Prostate gland (tissue), 2 donors: ENCODE measurements around the gene IL1RAPL2. TPM values are rescaled to one million over a fixed set of nuclear protein-coding genes. Genes with fewer than 3 reads are reported as not detected.
"Not testable (repeated sequence)": the region's sequence is repeated elsewhere in the genome, so short reads cannot be mapped to it uniquely, and the experiment has no call there.

Experiments used
- DNase-seq: peaks from one replicate; pipeline ENCODE4 v3.0.0-alpha.2; 2019; ENCODE audit warnings: low spot score
- H3K27ac ChIP-seq, 2 donors: fragments of 200-600 bp; sonication (generic); 2 replicates each; pipeline ENCODE4 v1.5.1; 2017 to 2019
- H3K27me3 ChIP-seq: fragments of 200-600 bp; sonication (generic); replicated peaks from 2 replicates; pipeline ENCODE4 v1.5.1; 2019; ENCODE audit not compliant: insufficient read depth
- H3K36me3 ChIP-seq, 2 donors: fragments of 200-600 bp; sonication (generic); 1 replicate in 1 of 2; 2 replicates in 1 of 2; pipeline versions ENCODE4 v1.5.1 to v1.8.1; 2017 to 2019
- H3K4me1 ChIP-seq: fragments of 200-600 bp; sonication (generic); replicated peaks from 2 replicates; pipeline ENCODE4 v1.5.1; 2019
- H3K4me3 ChIP-seq, 2 donors: fragments of 200-600 bp; sonication (generic); 2 replicates each; pipeline ENCODE4 v1.5.1; 2017 to 2019
- H3K9me3 ChIP-seq: fragments of 200-600 bp; sonication (generic); 2 replicates; pipeline ENCODE4 v1.5.1; 2017
- CTCF ChIP-seq, 4 experiments: fragments of 200-600 bp in 2 of 4; fragments of 450-650 bp in 2 of 4; sonication (generic) in 2 of 4; IDR thresholded peaks; 1 replicate in 3 of 4; 2 replicates in 1 of 4; pipeline ENCODE4 v1.5.1; 2016 to 2019; ENCODE audit warnings: antibody characterized with exemption in 4 of 4, mild to moderate bottlenecking in 2 of 4, moderate library complexity in 2 of 4
- POLR2A ChIP-seq: fragments of 450-650 bp; IDR thresholded peaks from one replicate; pipeline ENCODE4 v1.6.1; 2016; ENCODE audit warnings: antibody characterized with exemption, mild to moderate bottlenecking
- POLR2AphosphoS5 ChIP-seq: sonication (generic); formaldehyde crosslinking; IDR thresholded peaks from one replicate; pipeline ENCODE4 v1.6.1; 2017; ENCODE audit warnings: antibody characterized with exemption
- WGBS: methylation state at CpG from one replicate; pipeline ENCODE4 v1.1.5; 2018; 5-methylcytosine and 5-hydroxymethylcytosine counted together
- intact Hi-C: fragments of 100-400 bp; cut with DNase I; formaldehyde crosslinking; loops from one replicate; pipeline ENCODE4 v1.14.2; 2022
- total RNA-seq, 2 donors: library from RNA; depleted of rRNA; stranded (reverse); fragments of >200 nt; gene quantifications; one replicate each; pipeline ENCODE4 v1.1.0, GENCODE V29; 2016

Gene IL1RAPL2
- total RNA-seq, 2 donors from 2014 or later, result 0.51 TPM; not detected in 1

GRCh38 chrX:105018865-105019264 is 452.9 kb downstream of the IL1RAPL2 start:
- 75% methylated on average over 1 of the region's 1 CpG for WGBS
- H3K36me3 ChIP-seq, result no peaks in the 10 kb centered on the region
- no peaks in the 10 kb centered on the region for H3K27me3 ChIP-seq
- no peaks in the 10 kb centered on the region for H3K9me3 ChIP-seq
- intact Hi-C loops, result no loop called here
- H3K4me3 ChIP-seq, result no peak overlapping the region
- TF ChIP-seq POLR2A, result no peak
- no peak for TF ChIP-seq CTCF (IDR thresholded peaks at IDR 0.05)
- no peak for TF ChIP-seq POLR2AphosphoS5
- no peaks in the 10 kb centered on the region for H3K4me1 ChIP-seq
- H3K27ac ChIP-seq, result no peak overlapping the region
- no peak for DNase-seq

GRCh38 chrX:105028962-105029361 is 463.0 kb downstream of the IL1RAPL2 start:
- H3K9me3 ChIP-seq, H3K4me1 ChIP-seq, intact Hi-C loops, H3K27me3 ChIP-seq, H3K27ac ChIP-seq, H3K4me3 ChIP-seq, H3K36me3 ChIP-seq, DNase-seq: not testable (repeated sequence)
- WGBS, result 77% methylated on average over 2 of the region's 3 CpGs

- Histone ChIP-seq H3K9me3 (no peaks in the 10 kb centered on the region), H3K36me3 (no peaks in the 10 kb centered on the region), H3K4me3 (no peak overlapping the region), H3K4me1 (no peaks in the 10 kb centered on the region), H3K27ac (no peak overlapping the region), H3K27me3 (no peaks in the 10 kb centered on the region)
- no peak for DNase-seq
- intact Hi-C loops, result no loop called here
- no peak for TF ChIP-seq POLR2AphosphoS5
- no peak for TF ChIP-seq CTCF (IDR thresholded peaks at IDR 0.05)
- TF ChIP-seq POLR2A, result no peak
These were observed 472.8 kb downstream of the IL1RAPL2 start for GRCh38 chrX:105038672-105039328.

- DNase-seq, result no peak
- H3K9me3 ChIP-seq, result no peaks in the 10 kb centered on the region
- H3K27me3 ChIP-seq, result no peaks in the 10 kb centered on the region
- no peaks in the 10 kb centered on the region for H3K36me3 ChIP-seq
- whole genome bisulfite sequencing, result 71% methylated on average over 7 of the region's 7 CpGs
- no peaks in the 10 kb centered on the region for H3K4me1 ChIP-seq
- no peak overlapping the region for H3K4me3 ChIP-seq
- no peak overlapping the region for H3K27ac ChIP-seq
- intact Hi-C loops, result no loop called here
- no peak for TF ChIP-seq POLR2AphosphoS5
- no peak for TF ChIP-seq CTCF (IDR thresholded peaks at IDR 0.05)
- no peak for TF ChIP-seq POLR2A
These were observed 484.9 kb downstream of the IL1RAPL2 start for GRCh38 chrX:105050921-105051320.

- H3K4me1 ChIP-seq, result no peaks in the 10 kb centered on the region
These were observed 485.4 kb downstream of the IL1RAPL2 start for GRCh38 chrX:105051364-105051763.

More at GRCh38 chrX:105051364-105051763, 485.4 kb downstream of the IL1RAPL2 start:
- Histone ChIP-seq H3K4me3 (no peak overlapping the region), H3K36me3 (no peaks in the 10 kb centered on the region), H3K27me3 (no peaks in the 10 kb centered on the region), H3K27ac (no peak overlapping the region), H3K9me3 (no peaks in the 10 kb centered on the region)
- 88% methylated on average over 6 of the region's 10 CpGs for WGBS
- TF ChIP-seq POLR2AphosphoS5 (no peak), CTCF (IDR thresholded peaks at IDR 0.05) (no peak), POLR2A (no peak)
- DNase-seq, result no peak
- intact Hi-C loops, result no loop called here
